Retina (tissue), 1 donor: ENCODE results near the gene DYNLL2.
"Not testable (repeated sequence)": the region's sequence is repeated elsewhere in the genome, so short reads cannot be mapped to it uniquely, and the experiment has no call there.

Experiments used
- DNase-seq: peaks from one replicate; pipeline ENCODE4 v3.0.0-alpha.2; 2016

Gene DYNLL2

GRCh38 chr17:58073266-58073665, 10.0 kb upstream of the DYNLL2 start:
- not testable (repeated sequence) for DNase-seq

- not testable (repeated sequence) for DNase-seq
These were observed 8.8 kb upstream of the DYNLL2 start for GRCh38 chr17:58074406-58074805.

GRCh38 chr17:58079300-58080033, 3.8 kb upstream of the DYNLL2 start:
- DNase-seq: no peak

- peak; percentile 62 for DNase-seq
These were observed 1.4 kb upstream of the DYNLL2 start for GRCh38 chr17:58081646-58082340.

GRCh38 chr17:58082341-58082869, 814 bp upstream of the DYNLL2 start:
- DNase-seq: no peak

- peak; percentile 68 for DNase-seq
These were observed 485 bp downstream of the DYNLL2 start for GRCh38 chr17:58083491-58084316.

- no peak for DNase-seq
These were observed 1.2 kb downstream of the DYNLL2 start for GRCh38 chr17:58084317-58084981.

- no peak for DNase-seq
These were observed 2.0 kb downstream of the DYNLL2 start for GRCh38 chr17:58085039-58085715.

- DNase-seq: no peak
These were observed 3.7 kb downstream of the DYNLL2 start for GRCh38 chr17:58086953-58087352.

- DNase-seq: no peak
These were observed 5.4 kb downstream of the DYNLL2 start for GRCh38 chr17:58088624-58089023.

GRCh38 chr17:58089111-58089510, 5.9 kb downstream of the DYNLL2 start:
- no peak for DNase-seq

GRCh38 chr17:58091024-58091567, 7.9 kb downstream of the DYNLL2 start:
- DNase-seq: no peak

- no peak for DNase-seq
These were observed 9.0 kb downstream of the DYNLL2 start for GRCh38 chr17:58092101-58092796.

GRCh38 chr17:58092797-58093385, 9.7 kb downstream of the DYNLL2 start:
- no peak for DNase-seq

GRCh38 chr17:58094118-58094517, 10.9 kb downstream of the DYNLL2 start:
- no peak for DNase-seq

GRCh38 chr17:58096892-58097291, 13.7 kb downstream of the DYNLL2 start:
- DNase-seq: no peak

GRCh38 chr17:58097384-58098088, 14.3 kb downstream of the DYNLL2 start:
- DNase-seq: no peak

- DNase-seq: no peak
These were observed 17.3 kb downstream of the DYNLL2 start for GRCh38 chr17:58100506-58100905.

- not testable (repeated sequence) for DNase-seq
These were observed 18.7 kb downstream of the DYNLL2 start for GRCh38 chr17:58101898-58102297.

- DNase-seq: no peak
These were observed 21.9 kb downstream of the DYNLL2 start for GRCh38 chr17:58105093-58105492.
